Osteoblast (primary cell): ENCODE data around the gene RARA. TPM values are rescaled to one million over a fixed set of nuclear protein-coding genes. Genes with fewer than 3 reads are reported as not detected.

Source experiments
- DNase-seq: peaks from one replicate; pipeline ENCODE4 v3.0.0; 2011; ENCODE audit warnings: low spot score, mixed read lengths; ENCODE audit not compliant: insufficient read length; ENCODE audit errors: missing footprints
- H2AFZ ChIP-seq: 2 replicates; pipeline ENCODE4 v1.6.0; 2011; ENCODE audit warnings: mild to moderate bottlenecking, low read length
- H3K27ac ChIP-seq: 2 replicates; pipeline ENCODE4 v1.5.1; 2011; ENCODE audit warnings: mild to moderate bottlenecking, low read depth, low read length, moderate library complexity
- H3K27me3 ChIP-seq: 2 replicates; pipeline ENCODE4 v1.6.0; 2012; ENCODE audit warnings: mild to moderate bottlenecking, control low read depth, inconsistent platforms, low read length, moderate library complexity; ENCODE audit not compliant: insufficient read depth
- H3K36me3 ChIP-seq: 2 replicates; pipeline ENCODE4 v1.5.1; 2011; ENCODE audit warnings: mild to moderate bottlenecking, low read length, control low read depth, moderate library complexity; ENCODE audit not compliant: insufficient read depth
- H3K4me1 ChIP-seq: 2 replicates; pipeline ENCODE4 v1.5.1; 2011; ENCODE audit warnings: mild to moderate bottlenecking, low read length, control low read depth, moderate library complexity; ENCODE audit not compliant: insufficient read depth
- H3K4me2 ChIP-seq: 2 replicates; pipeline ENCODE4 v1.6.0; 2011; ENCODE audit warnings: mild to moderate bottlenecking, low read length; ENCODE audit not compliant: insufficient read depth
- H3K4me3 ChIP-seq: fragments of 200-600 bp; sonication (generic); 3 replicates; pipeline ENCODE4 v1.5.1; 2012; ENCODE audit warnings: mild to moderate bottlenecking, low read length, inconsistent platforms; ENCODE audit not compliant: insufficient read depth
- H3K79me2 ChIP-seq: 2 replicates; pipeline ENCODE4 v1.6.0; 2012; ENCODE audit warnings: mild to moderate bottlenecking, low read length, control low read depth, inconsistent platforms; ENCODE audit not compliant: insufficient read depth
- H3K9me3 ChIP-seq: 2 replicates; pipeline ENCODE4 v1.5.1; 2011; ENCODE audit warnings: low read depth, low read length, control low read depth
- H4K20me1 ChIP-seq: 2 replicates; pipeline ENCODE4 v1.6.0; 2012; ENCODE audit warnings: mild to moderate bottlenecking, low read length, control low read depth; ENCODE audit not compliant: insufficient read depth
- CTCF ChIP-seq: IDR thresholded peaks from 2 replicates; pipeline ENCODE4 v1.5.1; 2011; ENCODE audit warnings: mild to moderate bottlenecking, low read depth, low read length, moderate library complexity; ENCODE audit errors: extremely low read depth
- total RNA-seq: library from RNA; depleted of rRNA; stranded (reverse); fragments of >200 nt; gene quantifications from 2 replicates; pipeline ENCODE4 v1.2.3, GENCODE V29; 2012

Gene RARA
- total RNA-seq, 1 donor, result 31.1 TPM

GRCh38 chr17:40354221-40355122, 45.5 kb downstream of the RARA start:
- Histone ChIP-seq H3K4me3 (no peak overlapping the region), H3K9me3 (no peaks in the 10 kb centered on the region), H4K20me1 (peaks cover 38% of the 10 kb centered on the region), H3K36me3 (peaks cover 31% of the 10 kb centered on the region), H3K79me2 (peaks cover 27% of the 10 kb centered on the region), H2AFZ (no peak overlapping the region), H3K4me2 (no peak overlapping the region), H3K27ac (no peak overlapping the region), H3K27me3 (no peaks in the 10 kb centered on the region), H3K4me1 (peaks cover 11% of the 10 kb centered on the region)
- DNase-seq, result peak; percentile 87
- no peak for TF ChIP-seq CTCF

GRCh38 chr17:40355123-40355803, 46.3 kb downstream of the RARA start:
- H3K27ac ChIP-seq, result no peak overlapping the region
- no peak overlapping the region for H2AFZ ChIP-seq
- H3K4me3 ChIP-seq, result no peak overlapping the region
- peaks cover 30% of the 10 kb centered on the region for H4K20me1 ChIP-seq
- TF ChIP-seq CTCF, result peak; percentile 77
- no peaks in the 10 kb centered on the region for H3K27me3 ChIP-seq
- H3K36me3 ChIP-seq, result peaks cover 26% of the 10 kb centered on the region
- no peaks in the 10 kb centered on the region for H3K9me3 ChIP-seq
- DNase-seq, result peak; percentile 98
- peaks cover 6% of the 10 kb centered on the region for H3K4me1 ChIP-seq
- peaks cover 19% of the 10 kb centered on the region for H3K79me2 ChIP-seq
- H3K4me2 ChIP-seq, result no peak overlapping the region

GRCh38 chr17:40355804-40356758, 47.1 kb downstream of the RARA start:
- TF ChIP-seq CTCF, result no peak

More at GRCh38 chr17:40355804-40356758, 47.1 kb downstream of the RARA start:
- Histone ChIP-seq H3K4me1 (peaks cover 5% of the 10 kb centered on the region), H3K4me3 (no peak overlapping the region), H3K4me2 (no peak overlapping the region), H2AFZ (no peak overlapping the region), H3K9me3 (no peaks in the 10 kb centered on the region), H3K27ac (no peak overlapping the region), H3K36me3 (peaks cover 26% of the 10 kb centered on the region), H4K20me1 (peaks cover 28% of the 10 kb centered on the region), H3K79me2 (peaks cover 12% of the 10 kb centered on the region), H3K27me3 (no peaks in the 10 kb centered on the region)
- peak; percentile 49 for DNase-seq
